Activated CD4-positive, alpha-beta T cell treated with anti-CD3 and anti-CD28 coated beads for 4 hours (primary cell): ENCODE data around the gene MS4A6E.
"Not testable (repeated sequence)": the region's sequence is repeated elsewhere in the genome, so short reads cannot be mapped to it uniquely, and the experiment has no call there.

ENCODE experiments used
- DNase-seq, 2 donors: peaks; one replicate each; pipeline ENCODE4 v3.0.0-alpha.2; 2020

The MS4A6E gene

GRCh38 chr11:60338053-60338452 is 11.0 kb downstream of the MS4A6E start:
- DNase-seq: no peak

- DNase-seq: no peak
These were observed 12.3 kb downstream of the MS4A6E start for GRCh38 chr11:60339356-60339755.

GRCh38 chr11:60343094-60343704 is 16.1 kb downstream of the MS4A6E start:
- DNase-seq: peak in 1 of 2 donors; percentile 3

GRCh38 chr11:60344146-60344545 is 17.1 kb downstream of the MS4A6E start:
- no peak for DNase-seq

GRCh38 chr11:60345489-60345888 is 18.4 kb downstream of the MS4A6E start:
- DNase-seq: no peak

GRCh38 chr11:60347084-60347797 is 20.2 kb downstream of the MS4A6E start:
- no peak for DNase-seq

- DNase-seq: no peak
These were observed 21.1 kb downstream of the MS4A6E start for GRCh38 chr11:60348116-60348515.

GRCh38 chr11:60349990-60350389 is 22.9 kb downstream of the MS4A6E start:
- DNase-seq: no peak

GRCh38 chr11:60357771-60358170 is 30.7 kb downstream of the MS4A6E start:
- no peak for DNase-seq

- no peak for DNase-seq
These were observed 33.6 kb downstream of the MS4A6E start for GRCh38 chr11:60360621-60361020.

- DNase-seq: no peak
These were observed 35.2 kb downstream of the MS4A6E start for GRCh38 chr11:60362241-60362640.

GRCh38 chr11:60363542-60364470 is 36.8 kb downstream of the MS4A6E start:
- peak; percentile 14 to 53 for DNase-seq

- not testable (repeated sequence) for DNase-seq
These were observed 39.3 kb downstream of the MS4A6E start for GRCh38 chr11:60366262-60366904.

GRCh38 chr11:60367009-60367408 is 40.0 kb downstream of the MS4A6E start:
- DNase-seq: no peak

- DNase-seq: no peak
These were observed 40.8 kb downstream of the MS4A6E start for GRCh38 chr11:60367896-60368295.

GRCh38 chr11:60370252-60370810 is 43.3 kb downstream of the MS4A6E start:
- no peak for DNase-seq

- DNase-seq: no peak
These were observed 43.8 kb downstream of the MS4A6E start for GRCh38 chr11:60370811-60371298.

- DNase-seq: no peak
These were observed 44.3 kb downstream of the MS4A6E start for GRCh38 chr11:60371386-60371785.

GRCh38 chr11:60371854-60372253 is 44.8 kb downstream of the MS4A6E start:
- no peak for DNase-seq

GRCh38 chr11:60372767-60373166 is 45.7 kb downstream of the MS4A6E start:
- DNase-seq: no peak

GRCh38 chr11:60375316-60375715 is 48.3 kb downstream of the MS4A6E start:
- DNase-seq: no peak

- no peak for DNase-seq
These were observed 49.5 kb downstream of the MS4A6E start for GRCh38 chr11:60376601-60377000.
